GM10266 (cell line): Measurements from ENCODE around the gene ASGR1.

Source experiments
- DNase-seq: peaks from one replicate; pipeline ENCODE4 v3.0.0; 2012; ENCODE audit errors: extremely low spot score
- CTCF ChIP-seq: IDR thresholded peaks from 2 replicates; pipeline ENCODE4 v1.5.1; 2012; ENCODE audit warnings: mild to moderate bottlenecking, low read depth; ENCODE audit not compliant: control insufficient read depth, insufficient read depth; ENCODE audit errors: missing control alignments

ASGR1 gene

GRCh38 chr17:7223375-7223774 is 44.2 kb upstream of the ASGR1 start:
- DNase-seq: no peak
- TF ChIP-seq CTCF: no peak

- DNase-seq: no peak
- TF ChIP-seq CTCF: no peak
These were observed 43.8 kb upstream of the ASGR1 start for GRCh38 chr17:7222972-7223292.

- DNase-seq: no peak
- no peak for TF ChIP-seq CTCF
These were observed 43.2 kb upstream of the ASGR1 start for GRCh38 chr17:7222093-7222971.

GRCh38 chr17:7221278-7222092 is 42.3 kb upstream of the ASGR1 start:
- no peak for TF ChIP-seq CTCF
- DNase-seq: no peak

- peak; percentile 64 for TF ChIP-seq CTCF
- peak; percentile 74 for DNase-seq
These were observed 41.6 kb upstream of the ASGR1 start for GRCh38 chr17:7220593-7221277.

GRCh38 chr17:7219812-7220592 is 40.8 kb upstream of the ASGR1 start, which contains the start of the genes ACADVL and DLG4:
Gene ACADVL, plus strand, starts transcription at chr17:7219938. Its CDS starts 47 bp downstream, at chr17:7219985.
Gene DLG4, minus strand, starts transcription at chr17:7219836.
- TF ChIP-seq CTCF: no peak
- peak; percentile 93 for DNase-seq
